DMS153 treated with DMSO at 0.1 percent for 48 hours (cell line): ENCODE results near the gene ENO1.

ENCODE experiments used
- DNase-seq: peaks from one replicate; lab custom pipeline; 2025; ENCODE audit not compliant: unreplicated experiment; lab: John Stamatoyannopoulos, UW

ENO1 gene

GRCh38 chr1:8814865-8815264, 63.6 kb downstream of the ENO1 start:
- peak; percentile 69 for DNase-seq

- no peak for DNase-seq
Measured at GRCh38 chr1:8813991-8814390, 64.5 kb downstream of the ENO1 start.

GRCh38 chr1:8813016-8813763, 65.3 kb downstream of the ENO1 start:
- DNase-seq, result no peak

- no peak for DNase-seq
Measured at GRCh38 chr1:8812081-8812480, 66.4 kb downstream of the ENO1 start.
